HG03175 (cell line): ENCODE measurements around the gene PRR27.

ENCODE experiments used
- ATAC-seq: cut with Tn5 transposase; IDR thresholded peaks from one replicate; pipeline ENCODE4 v1.9.1; 2021; ENCODE audit warnings: mild to moderate bottlenecking, moderate library complexity; ENCODE audit not compliant: unreplicated experiment

The PRR27 gene

GRCh38 chr4:70153937-70154336 is at the start of gene PRR27:
Gene PRR27 (plus strand): TSS chr4:70154237. CDS start chr4:70154376, 139 bp downstream.
- ATAC-seq: no peak

GRCh38 chr4:70110917-70111316 is 43.1 kb upstream of the PRR27 start:
- peak; percentile 76 for ATAC-seq

- ATAC-seq: no peak
Measured at GRCh38 chr4:70113656-70114055, 40.4 kb upstream of the PRR27 start.

GRCh38 chr4:70114096-70114495 is 39.9 kb upstream of the PRR27 start:
- ATAC-seq: no peak

- no peak for ATAC-seq
Measured at GRCh38 chr4:70120323-70120722, 33.7 kb upstream of the PRR27 start.

GRCh38 chr4:70133473-70133872 is 20.6 kb upstream of the PRR27 start:
- ATAC-seq: no peak

GRCh38 chr4:70138751-70139150 is 15.3 kb upstream of the PRR27 start:
- ATAC-seq: no peak

- ATAC-seq: no peak
Measured at GRCh38 chr4:70151271-70151670, 2.8 kb upstream of the PRR27 start.

- no peak for ATAC-seq
Measured at GRCh38 chr4:70152088-70152487, 1.9 kb upstream of the PRR27 start.

GRCh38 chr4:70158576-70158975 is 4.5 kb downstream of the PRR27 start:
- ATAC-seq: no peak

GRCh38 chr4:70177090-70177489 is 23.1 kb downstream of the PRR27 start:
- ATAC-seq: no peak

GRCh38 chr4:70178075-70178660 is 24.1 kb downstream of the PRR27 start:
- ATAC-seq: no peak

- ATAC-seq: no peak
Measured at GRCh38 chr4:70179811-70180210, 25.8 kb downstream of the PRR27 start.

- no peak for ATAC-seq
Measured at GRCh38 chr4:70181864-70182263, 27.8 kb downstream of the PRR27 start.

- no peak for ATAC-seq
Measured at GRCh38 chr4:70182517-70183167, 28.6 kb downstream of the PRR27 start.

GRCh38 chr4:70183168-70183939 is 29.3 kb downstream of the PRR27 start:
- ATAC-seq: peak; percentile 86

- ATAC-seq: no peak
Measured at GRCh38 chr4:70183940-70184246, 29.9 kb downstream of the PRR27 start.

GRCh38 chr4:70187216-70187615 is 33.2 kb downstream of the PRR27 start:
- ATAC-seq: no peak

- no peak for ATAC-seq
Measured at GRCh38 chr4:70190579-70190978, 36.5 kb downstream of the PRR27 start.

- ATAC-seq: no peak
Measured at GRCh38 chr4:70191647-70192046, 37.6 kb downstream of the PRR27 start.

GRCh38 chr4:70192895-70193294 is 38.9 kb downstream of the PRR27 start:
- ATAC-seq: no peak

- ATAC-seq: no peak
Measured at GRCh38 chr4:70195425-70195824, 41.4 kb downstream of the PRR27 start, which contains the start of gene ODAM. Gene ODAM (plus strand): TSS chr4:70195725. CDS start chr4:70196544, 819 bp downstream.
